Ovary (tissue), 3 donors: ENCODE results near the gene FOCAD.

Experiments
- EP300 ChIP-seq: sonication (generic); formaldehyde crosslinking; IDR thresholded peaks from one replicate; pipeline ENCODE4 v1.6.1; 2017; ENCODE audit warnings: antibody characterized with exemption
- POLR2A ChIP-seq: fragments of 450-650 bp; IDR thresholded peaks from one replicate; pipeline ENCODE4 v1.6.1; 2017; ENCODE audit warnings: antibody characterized with exemption, mild to moderate bottlenecking, moderate library complexity
- TF ChIP-seq, protein P1 (sequence below), 3 donors: fragments of 450-650 bp in 2 of 3; fragments of 200-600 bp in 1 of 3; IDR thresholded peaks; one replicate each; pipeline versions ENCODE4 v1.5.1 to v1.8.0; 2016 to 2022; ENCODE audit warnings: antibody characterized with exemption in 3 of 3, mild to moderate bottlenecking in 1 of 3
- donor health status: DM: no; HTN: no; CAD: no.

- TF ChIP-seq, protein P1, sequence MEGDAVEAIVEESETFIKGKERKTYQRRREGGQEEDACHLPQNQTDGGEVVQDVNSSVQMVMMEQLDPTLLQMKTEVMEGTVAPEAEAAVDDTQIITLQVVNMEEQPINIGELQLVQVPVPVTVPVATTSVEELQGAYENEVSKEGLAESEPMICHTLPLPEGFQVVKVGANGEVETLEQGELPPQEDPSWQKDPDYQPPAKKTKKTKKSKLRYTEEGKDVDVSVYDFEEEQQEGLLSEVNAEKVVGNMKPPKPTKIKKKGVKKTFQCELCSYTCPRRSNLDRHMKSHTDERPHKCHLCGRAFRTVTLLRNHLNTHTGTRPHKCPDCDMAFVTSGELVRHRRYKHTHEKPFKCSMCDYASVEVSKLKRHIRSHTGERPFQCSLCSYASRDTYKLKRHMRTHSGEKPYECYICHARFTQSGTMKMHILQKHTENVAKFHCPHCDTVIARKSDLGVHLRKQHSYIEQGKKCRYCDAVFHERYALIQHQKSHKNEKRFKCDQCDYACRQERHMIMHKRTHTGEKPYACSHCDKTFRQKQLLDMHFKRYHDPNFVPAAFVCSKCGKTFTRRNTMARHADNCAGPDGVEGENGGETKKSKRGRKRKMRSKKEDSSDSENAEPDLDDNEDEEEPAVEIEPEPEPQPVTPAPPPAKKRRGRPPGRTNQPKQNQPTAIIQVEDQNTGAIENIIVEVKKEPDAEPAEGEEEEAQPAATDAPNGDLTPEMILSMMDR (IDR thresholded peaks at IDR 0.05): no peak
- TF ChIP-seq EP300 (no peak), POLR2A (no peak)
Measured at GRCh38 chr9:20981486-20981885, 297.4 kb downstream of the FOCAD start.
